Measurements from ENCODE around the gene TTC22.

GRCh38 chr1:54825696-54826095 lies 24.6 kb upstream of the TTC22 start:
- TF ChIP-seq CTCF (IDR thresholded peaks at IDR 0.05; ENCODE audit: poor library complexity) (no peak), EZH2phosphoT487 (IDR thresholded peaks at IDR 0.05; ENCODE audit: low read depth, severe bottlenecking, unreplicated experiment) (no peak), EZH2 (IDR thresholded peaks at IDR 0.05; ENCODE audit: borderline replicate concordance) (no peak)

Data from hepatocyte (in vitro differentiated cells).